ENCODE measurements around the gene DEFB131A.
"Not testable (repeated sequence)": the region's sequence is repeated elsewhere in the genome, so short reads cannot be mapped to it uniquely, and the experiment has no call there.

DEFB131A gene

GRCh38 chr4:9494256-9495035 lies 50.2 kb downstream of the DEFB131A start:
- not testable (repeated sequence) for DNase-seq (ENCODE audit: low read depth in 2 of 3, low spot score in 1 of 3)

GRCh38 chr4:9495443-9495842 lies 51.2 kb downstream of the DEFB131A start:
- DNase-seq (ENCODE audit: low read depth in 2 of 3, low spot score in 1 of 3) = peak; percentile 60 to 74 (median 73)

- not testable (repeated sequence) for DNase-seq (ENCODE audit: low read depth in 2 of 3, low spot score in 1 of 3)
Observed at GRCh38 chr4:9497575-9498467, 53.6 kb downstream of the DEFB131A start.

- not testable (repeated sequence) for DNase-seq (ENCODE audit: low read depth in 2 of 3, low spot score in 1 of 3)
Observed at GRCh38 chr4:9498468-9499040, 54.3 kb downstream of the DEFB131A start.

DNA sequence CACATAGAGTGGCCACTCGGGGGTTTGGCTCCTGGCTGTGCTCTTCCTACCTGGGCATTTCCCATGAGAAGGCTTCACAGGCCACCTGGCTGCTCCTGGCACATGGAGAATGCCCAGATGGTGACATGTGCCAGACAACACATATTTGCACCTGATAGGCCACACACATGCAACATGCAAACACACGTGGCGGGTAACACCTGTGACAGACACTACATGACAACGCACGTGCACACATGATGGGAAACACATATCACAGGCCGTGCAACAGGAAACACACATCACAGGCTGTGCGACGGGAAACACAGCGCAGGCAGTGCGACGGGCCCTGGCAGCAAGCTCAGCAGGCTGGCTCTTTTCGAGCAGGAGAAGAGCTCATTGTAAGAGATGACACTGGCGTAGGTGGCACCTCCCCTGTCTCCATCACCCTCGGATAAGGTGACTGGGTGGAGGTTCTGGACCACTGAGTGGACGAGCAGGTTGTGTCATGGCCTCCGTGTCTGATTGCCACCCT lies 55.8 kb downstream of the DEFB131A start:
- DNase-seq (ENCODE audit: low read depth in 2 of 3, low spot score in 1 of 3) = not testable (repeated sequence)
